Hematopoietic multipotent progenitor cell treated with erythropoietin and hydrocortisone succinate and interleukin-3 and kit ligand, for 15 days (in vitro differentiated cells): Measurements from ENCODE around the gene UBASH3B.

ENCODE experiments used
- DNase-seq: peaks from one replicate; pipeline ENCODE4 v3.0.0-alpha.2; 2015; ENCODE audit warnings: low spot score

The UBASH3B gene

GRCh38 chr11:122647736-122648275, 7.7 kb upstream of the UBASH3B start:
- no peak for DNase-seq

GRCh38 chr11:122649116-122649515, 6.4 kb upstream of the UBASH3B start:
- DNase-seq = no peak

GRCh38 chr11:122650619-122651018, 4.9 kb upstream of the UBASH3B start:
- no peak for DNase-seq

GRCh38 chr11:122652495-122652894, 3.0 kb upstream of the UBASH3B start:
- no peak for DNase-seq

GRCh38 chr11:122653916-122654585, 1.5 kb upstream of the UBASH3B start:
- no peak for DNase-seq

- no peak for DNase-seq
These were observed 630 bp downstream of the UBASH3B start for GRCh38 chr11:122656073-122656630.

GRCh38 chr11:122656631-122657101, 1.1 kb downstream of the UBASH3B start:
- no peak for DNase-seq

- DNase-seq = no peak
These were observed 4.4 kb downstream of the UBASH3B start for GRCh38 chr11:122659676-122660554.

- DNase-seq = no peak
These were observed 5.8 kb downstream of the UBASH3B start for GRCh38 chr11:122661182-122661945.

GRCh38 chr11:122663056-122663740, 7.7 kb downstream of the UBASH3B start:
- no peak for DNase-seq

- no peak for DNase-seq
These were observed 8.2 kb downstream of the UBASH3B start for GRCh38 chr11:122663764-122664163.

- DNase-seq = no peak
These were observed 8.7 kb downstream of the UBASH3B start for GRCh38 chr11:122664188-122664587.

- no peak for DNase-seq
These were observed 10.3 kb downstream of the UBASH3B start for GRCh38 chr11:122665861-122666260.

- DNase-seq = no peak
These were observed 11.2 kb downstream of the UBASH3B start for GRCh38 chr11:122666743-122667142.

GRCh38 chr11:122668562-122669090, 13.1 kb downstream of the UBASH3B start:
- no peak for DNase-seq

- DNase-seq = no peak
These were observed 14.6 kb downstream of the UBASH3B start for GRCh38 chr11:122670131-122670530.

GRCh38 chr11:122671400-122671891, 15.9 kb downstream of the UBASH3B start:
- no peak for DNase-seq

- no peak for DNase-seq
These were observed 17.4 kb downstream of the UBASH3B start for GRCh38 chr11:122672892-122673291.

GRCh38 chr11:122673701-122674100, 18.2 kb downstream of the UBASH3B start:
- no peak for DNase-seq

- no peak for DNase-seq
These were observed 21.1 kb downstream of the UBASH3B start for GRCh38 chr11:122676638-122677037.

- no peak for DNase-seq
These were observed 21.7 kb downstream of the UBASH3B start for GRCh38 chr11:122677256-122677655.
